HG03139 (cell line): ENCODE measurements around the gene MUC16.

Source experiments
- ATAC-seq: cut with Tn5 transposase; IDR thresholded peaks from one replicate; pipeline ENCODE4 v1.9.1; 2021; ENCODE audit not compliant: unreplicated experiment

The MUC16 gene

GRCh38 chr19:9009431-9009830, 778 bp downstream of the MUC16 start:
- no peak for ATAC-seq

- ATAC-seq = no peak
These were observed 1.5 kb downstream of the MUC16 start for GRCh38 chr19:9008667-9009066.

DNA sequence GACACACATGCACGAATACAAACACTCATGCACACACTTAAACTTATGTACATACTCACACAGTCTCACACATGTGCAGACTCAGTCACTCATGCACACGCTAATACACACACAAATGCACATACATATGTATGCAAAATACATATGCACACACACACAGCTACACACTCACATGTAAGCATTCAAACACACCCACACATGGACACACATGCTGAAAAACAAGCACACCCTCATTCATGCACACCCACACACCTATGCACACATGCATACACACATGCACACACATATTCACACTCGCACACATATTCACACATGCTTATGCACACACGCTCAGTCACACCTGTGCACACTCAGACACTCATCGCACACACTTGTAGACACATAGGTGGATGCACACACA, 9.3 kb downstream of the MUC16 start:
- no peak for ATAC-seq

GRCh38 chr19:8988204-8988603, 22.0 kb downstream of the MUC16 start:
- no peak for ATAC-seq

DNA sequence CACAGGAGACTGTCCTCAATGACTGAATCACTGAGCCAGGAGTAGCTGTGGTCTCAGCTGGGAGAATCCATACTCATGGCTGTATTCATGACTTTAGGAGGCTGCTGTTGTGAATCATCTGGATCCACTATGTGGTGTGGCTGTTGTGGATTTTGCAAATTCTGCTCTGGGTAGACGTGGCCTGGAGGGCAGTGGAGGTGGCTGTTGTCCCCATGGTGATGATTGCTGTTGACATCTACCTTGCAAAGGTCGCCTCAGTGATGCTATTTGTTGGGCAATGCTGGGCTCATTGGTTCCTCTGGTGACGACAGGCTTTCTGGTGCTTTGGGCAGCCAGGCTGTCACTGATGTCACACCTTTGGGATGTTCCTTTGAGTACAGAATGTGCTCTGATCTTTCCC, 23.9 kb downstream of the MUC16 start:
- ATAC-seq = no peak

GRCh38 chr19:8973501-8974091, 36.6 kb downstream of the MUC16 start:
- no peak for ATAC-seq

- ATAC-seq = no peak
These were observed 44.3 kb downstream of the MUC16 start for GRCh38 chr19:8965887-8966286.
